IMR-90 (cell line): ENCODE results near the gene EFNA5. TPM values are rescaled to one million over a fixed set of nuclear protein-coding genes. Genes with fewer than 3 reads are reported as not detected.

Experiments used
- ATAC-seq: fragments of 200-7000 bp; cut with Tn5 transposase; 2 replicates; pipeline ENCODE4 v1.9.1; 2020; ENCODE audit warnings: low read depth, mild to moderate bottlenecking, moderate library complexity
- BruUV-seq: library from RNA; stranded (reverse); fragments of 400-500 nt; replicated peaks from 2 replicates; lab custom pipeline; 2021; lab: Mats Ljungman, UMichigan
- CTCF ChIA-PET: fragments of 300-600 bp; formaldehyde crosslinking; extraction: SDS; loops from one replicate; lab custom pipeline; 2021; ENCODE audit warnings: antibody characterized with exemption; lab: Yijun Ruan, JAX
- POLR2A ChIA-PET: fragments of 300-600 bp; sonication (Branson Sonifier 250); formaldehyde crosslinking; loops from one replicate; lab custom pipeline; 2022; ENCODE audit warnings: antibody characterized with exemption; ENCODE audit not compliant: unreplicated experiment; lab: Charles Lee
- DNase-seq: peaks from one replicate; pipeline ENCODE4 v3.0.0; 2013
- H2AFZ ChIP-seq: replicated peaks from 2 replicates; pipeline ENCODE3; 2013; ENCODE audit warnings: low read length, mild to moderate bottlenecking; ENCODE audit not compliant: poor library complexity
- H2AK5ac ChIP-seq: 2 replicates; pipeline ENCODE4 v1.6.1; 2013; ENCODE audit warnings: low read depth, low read length, inconsistent platforms
- H2AK9ac ChIP-seq: replicated peaks from 2 replicates; pipeline ENCODE3; 2013; ENCODE audit warnings: mild to moderate bottlenecking, low read depth, low read length, moderate library complexity; ENCODE audit not compliant: poor library complexity
- H2BK120ac ChIP-seq: 2 replicates; pipeline ENCODE4 v1.6.1; 2013; ENCODE audit warnings: low read depth, low read length, inconsistent platforms
- H2BK15ac ChIP-seq: 3 replicates; pipeline ENCODE4 v1.6.1; 2013; ENCODE audit warnings: low read depth, low read length, inconsistent platforms
- H2BK20ac ChIP-seq: 2 replicates; pipeline ENCODE4 v1.6.1; 2013; ENCODE audit warnings: low read depth, mild to moderate bottlenecking, inconsistent platforms, low read length, moderate library complexity
- H2BK5ac ChIP-seq: 2 replicates; pipeline ENCODE4 v1.6.1; 2013; ENCODE audit warnings: mild to moderate bottlenecking, low read depth, low read length, inconsistent platforms; ENCODE audit not compliant: poor library complexity, severe bottlenecking
- H3K14ac ChIP-seq: replicated peaks from 2 replicates; pipeline ENCODE4 v1.6.1; 2013; ENCODE audit warnings: low read depth, low read length, inconsistent platforms
- H3K18ac ChIP-seq: 2 replicates; pipeline ENCODE4 v1.6.1; 2013; ENCODE audit warnings: low read depth, low read length, control low read depth
- H3K23ac ChIP-seq: 2 replicates; pipeline ENCODE4 v1.6.1; 2013; ENCODE audit warnings: low read depth, low read length, inconsistent platforms
- H3K27ac ChIP-seq: 2 replicates; pipeline ENCODE4 v1.5.1; 2013; ENCODE audit warnings: mild to moderate bottlenecking, control low read depth, low read length; ENCODE audit not compliant: insufficient read depth
- H3K27me3 ChIP-seq: 2 replicates; pipeline ENCODE4 v1.6.1; 2013; ENCODE audit warnings: low read length; ENCODE audit not compliant: control insufficient read depth, insufficient read depth
- H3K36me3 ChIP-seq: 2 replicates; pipeline ENCODE4 v1.6.1; 2013; ENCODE audit warnings: low read length, mixed read lengths; ENCODE audit not compliant: control insufficient read depth, insufficient read depth
- H3K4ac ChIP-seq: 2 replicates; pipeline ENCODE4 v1.6.1; 2013; ENCODE audit warnings: low read depth, low read length, inconsistent platforms
- H3K4me1 ChIP-seq: 2 replicates; pipeline ENCODE4 v1.6.1; 2013; ENCODE audit warnings: low read length, mixed read lengths; ENCODE audit not compliant: control insufficient read depth, insufficient read depth
- H3K4me2 ChIP-seq: 2 replicates; pipeline ENCODE4 v1.6.1; 2013; ENCODE audit warnings: low read depth, mild to moderate bottlenecking, control low read depth, low read length, moderate library complexity
- H3K4me3 ChIP-seq: 2 replicates; pipeline ENCODE4 v1.5.1; 2013; ENCODE audit warnings: low read depth, mild to moderate bottlenecking, control low read depth, low read length, moderate library complexity; ENCODE audit not compliant: insufficient read depth
- H3K56ac ChIP-seq: 2 replicates; pipeline ENCODE4 v1.6.1; 2013; ENCODE audit warnings: low read length, inconsistent platforms; ENCODE audit not compliant: insufficient read depth; ENCODE audit errors: extremely low read depth
- H3K79me1 ChIP-seq, 2 experiments: 2 replicates each; pipeline ENCODE4 v1.6.1; 2013; ENCODE audit warnings: low read length in 2 of 2, inconsistent platforms in 1 of 2, low read depth in 1 of 2
- H3K9ac ChIP-seq: 2 replicates; pipeline ENCODE4 v1.6.1; 2013; ENCODE audit warnings: low read depth, low read length, control low read depth
- H3K9me1 ChIP-seq: 2 replicates; pipeline ENCODE4 v1.6.1; 2013; ENCODE audit warnings: low read length, inconsistent platforms; ENCODE audit not compliant: insufficient read depth
- H3K9me3 ChIP-seq: 2 replicates; pipeline ENCODE4 v1.6.1; 2013; ENCODE audit warnings: low read length; ENCODE audit not compliant: control insufficient read depth, insufficient read depth
- H4K20me1 ChIP-seq: 2 replicates; pipeline ENCODE4 v1.6.1; 2013; ENCODE audit warnings: low read length, inconsistent platforms; ENCODE audit not compliant: insufficient read depth
- H4K5ac ChIP-seq: 2 replicates; pipeline ENCODE4 v1.6.1; 2013; ENCODE audit warnings: mild to moderate bottlenecking, low read depth, low read length, control low read depth
- H4K8ac ChIP-seq, 2 experiments: 2 replicates each; pipeline ENCODE4 v1.6.1; 2013; ENCODE audit warnings: low read depth in 2 of 2, low read length in 2 of 2, control low read depth in 1 of 2, inconsistent platforms in 1 of 2
- H4K91ac ChIP-seq: 2 replicates; pipeline ENCODE4 v1.6.1; 2013; ENCODE audit warnings: low read depth, low read length, inconsistent platforms; ENCODE audit not compliant: insufficient read depth
- BHLHE40 ChIP-seq: fragments of 150-350 bp; IDR thresholded peaks from 2 replicates; pipeline ENCODE4 v1.6.1; 2016; ENCODE audit warnings: mild to moderate bottlenecking, low read depth, low read length
- CEBPB ChIP-seq: IDR thresholded peaks from 2 replicates; pipeline ENCODE4 v1.6.1; 2012; ENCODE audit warnings: low read depth, low read length, improper control_type of control experiment
- CHD1 ChIP-seq: IDR thresholded peaks from 2 replicates; pipeline ENCODE4 v1.6.1; 2012; ENCODE audit warnings: low read depth, low read length, improper control_type of control experiment
- CTCF ChIP-seq: conservative IDR thresholded peaks from 2 replicates; pipeline ENCODE4 v1.5.1; 2012; ENCODE audit warnings: mild to moderate bottlenecking, low read depth, low read length, improper control_type of control experiment
- FOS ChIP-seq: fragments of 150-350 bp; IDR thresholded peaks from 2 replicates; pipeline ENCODE4 v1.6.1; 2016; ENCODE audit warnings: low read depth, low read length
- MAFK ChIP-seq: IDR thresholded peaks from 2 replicates; pipeline ENCODE4 v1.6.1; 2012; ENCODE audit warnings: low read depth, low read length, improper control_type of control experiment
- MAZ ChIP-seq: IDR thresholded peaks from 2 replicates; pipeline ENCODE4 v1.6.1; 2012; ENCODE audit warnings: low read depth, mild to moderate bottlenecking, low read length, improper control_type of control experiment, moderate library complexity, borderline replicate concordance
- MXI1 ChIP-seq: IDR thresholded peaks from 2 replicates; pipeline ENCODE4 v1.6.1; 2012; ENCODE audit warnings: low read depth, mild to moderate bottlenecking, low read length, moderate library complexity, borderline replicate concordance
- NFE2L2 ChIP-seq: fragments of 150-350 bp; IDR thresholded peaks from 2 replicates; pipeline ENCODE4 v1.6.1; 2016; ENCODE audit warnings: low read depth, mild to moderate bottlenecking, low read length
- POLR2A ChIP-seq: IDR thresholded peaks from 2 replicates; pipeline ENCODE4 v1.6.1; 2012; ENCODE audit warnings: mild to moderate bottlenecking, low read depth, low read length
- RAD21 ChIP-seq: IDR thresholded peaks from 2 replicates; pipeline ENCODE4 v1.6.1; 2012; ENCODE audit warnings: low read length, improper control_type of control experiment
- RCOR1 ChIP-seq: IDR thresholded peaks from 2 replicates; pipeline ENCODE4 v1.6.1; 2012; ENCODE audit warnings: mild to moderate bottlenecking, low read length, improper control_type of control experiment; ENCODE audit not compliant: insufficient replicate concordance
- RFX5 ChIP-seq: IDR thresholded peaks from 2 replicates; pipeline ENCODE4 v1.8.0; 2012; ENCODE audit warnings: low read depth, mild to moderate bottlenecking, low read length, moderate library complexity
- SMC3 ChIP-seq: fragments of 150-350 bp; IDR thresholded peaks from 2 replicates; pipeline ENCODE4 v1.6.1; 2016; ENCODE audit warnings: low read depth, mild to moderate bottlenecking, antibody characterized with exemption, low read length, moderate library complexity
- WGBS, 2 experiments: methylation state at CpG; one replicate each; pipeline versions ENCODE4 v1.1.5 to v1.1.7; 2013; ENCODE audit warnings: missing lambda C conversion rate in 2 of 2; ENCODE audit not compliant: insufficient read length in 1 of 2; ENCODE audit errors: extremely low coverage in 2 of 2; 5-methylcytosine and 5-hydroxymethylcytosine counted together
- dilution Hi-C: fragments of 300-500 bp; cut with HindIII; formaldehyde crosslinking; loops from one replicate; pipeline ENCODE4 v1.14.3; 2018; ENCODE audit warnings: low sequenced_read_pairs; ENCODE audit not compliant: unreplicated experiment
- in situ Hi-C: fragments of 300-500 bp; cut with MboI; formaldehyde crosslinking; loops from 3 replicates; pipeline ENCODE4 v1.14.3; 2019; ENCODE audit warnings: low sequenced_read_pairs, inconsistent platforms, mixed read lengths
- intact Hi-C: fragments of 100-400 bp; cut with micrococcal nuclease; formaldehyde crosslinking; loops from 2 replicates; pipeline ENCODE4 v1.10.0; 2022
- polyA plus RNA-seq, 3 experiments: library from polyadenylated mRNA; depleted of rRNA; stranded (reverse); fragments of >200 nt; gene quantifications; 2 replicates each; pipeline ENCODE4 v1.2.3, GENCODE V29; 2012; ENCODE audit warnings: low replicate concordance in 1 of 3
- total RNA-seq: library from RNA; depleted of rRNA; stranded (reverse); fragments of >200 nt; gene quantifications from 2 replicates; pipeline ENCODE4 v1.2.3, GENCODE V29; 2012
- TF ChIP-seq, protein P1 (sequence below): fragments of 150-350 bp; IDR thresholded peaks from 2 replicates; pipeline ENCODE4 v1.6.1; 2017; ENCODE audit warnings: mild to moderate bottlenecking, antibody characterized with exemption, low read length, low read depth
- TF ChIP-seq, protein P2 (sequence below): fragments of 150-350 bp; IDR thresholded peaks from 2 replicates; pipeline ENCODE4 v1.6.1; 2016; ENCODE audit warnings: low read depth, mild to moderate bottlenecking, low read length, moderate library complexity, borderline replicate concordance

Gene EFNA5
- total and polyA plus RNA-seq, 2 of the 4 experiments (the other 2 are of a cell fraction): 1.5 to 1.6 TPM

- Histone ChIP-seq H2BK120ac (no peak overlapping the region), H3K4me1 (peaks cover 6% of the 10 kb centered on the region), H3K27me3 (no peaks in the 10 kb centered on the region), H2BK5ac (no peak overlapping the region), H3K9me1 (0 out of 2 replicates have a peak, but pooled peaks cover 3% of the 10 kb centered on the region), H2AK5ac (no peak overlapping the region), H4K20me1 (no peaks in the 10 kb centered on the region), H2BK15ac (no peak overlapping the region), H3K56ac (no peak overlapping the region), H3K14ac (no peak overlapping the region), H3K27ac (no peak overlapping the region), H3K4me3 (no peak overlapping the region), H2AK9ac (no peak overlapping the region), H4K5ac (no peak overlapping the region), H3K9ac (no peak overlapping the region), H3K9me3 (no peaks in the 10 kb centered on the region), H3K23ac (no peak overlapping the region), H3K18ac (no peak overlapping the region), H3K36me3 (no peaks in the 10 kb centered on the region), H2AFZ (no peak overlapping the region), H3K4me2 (no peak overlapping the region), H3K79me1 (no peaks in the 10 kb centered on the region), H4K8ac (no peak overlapping the region), H4K91ac (no peak overlapping the region), H2BK20ac (no peak overlapping the region), H3K4ac (no peak overlapping the region)
- ChIA-PET POLR2A (no interaction called here), CTCF (no interaction called here)
- TF ChIP-seq MAZ (no peak), FOS (no peak), BHLHE40 (no peak), MXI1 (no peak), RAD21 (no peak), CTCF (no peak), MAFK (no peak), CEBPB (no peak), RCOR1 (no peak), NFE2L2 (no peak), CHD1 (no peak), RFX5 (no peak), SMC3 (no peak), POLR2A (no peak)
- TF ChIP-seq, protein P1, sequence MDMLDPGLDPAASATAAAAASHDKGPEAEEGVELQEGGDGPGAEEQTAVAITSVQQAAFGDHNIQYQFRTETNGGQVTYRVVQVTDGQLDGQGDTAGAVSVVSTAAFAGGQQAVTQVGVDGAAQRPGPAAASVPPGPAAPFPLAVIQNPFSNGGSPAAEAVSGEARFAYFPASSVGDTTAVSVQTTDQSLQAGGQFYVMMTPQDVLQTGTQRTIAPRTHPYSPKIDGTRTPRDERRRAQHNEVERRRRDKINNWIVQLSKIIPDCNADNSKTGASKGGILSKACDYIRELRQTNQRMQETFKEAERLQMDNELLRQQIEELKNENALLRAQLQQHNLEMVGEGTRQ: no peak
- TF ChIP-seq, protein P2, sequence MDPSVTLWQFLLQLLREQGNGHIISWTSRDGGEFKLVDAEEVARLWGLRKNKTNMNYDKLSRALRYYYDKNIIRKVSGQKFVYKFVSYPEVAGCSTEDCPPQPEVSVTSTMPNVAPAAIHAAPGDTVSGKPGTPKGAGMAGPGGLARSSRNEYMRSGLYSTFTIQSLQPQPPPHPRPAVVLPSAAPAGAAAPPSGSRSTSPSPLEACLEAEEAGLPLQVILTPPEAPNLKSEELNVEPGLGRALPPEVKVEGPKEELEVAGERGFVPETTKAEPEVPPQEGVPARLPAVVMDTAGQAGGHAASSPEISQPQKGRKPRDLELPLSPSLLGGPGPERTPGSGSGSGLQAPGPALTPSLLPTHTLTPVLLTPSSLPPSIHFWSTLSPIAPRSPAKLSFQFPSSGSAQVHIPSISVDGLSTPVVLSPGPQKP: no peak
- no TSS peak for BruUV-seq
- ATAC-seq: no peak
- in situ Hi-C loops (no loop called here), intact Hi-C loops (no loop called here), dilution Hi-C loops (no loop called here)
- no peak for DNase-seq
- WGBS, 2 experiments: no CpG with 5 or more reads among the region's 2 CpGs
Measured at GRCh38 chr5:107418071-107418470, 252.7 kb downstream of the EFNA5 start.
